Activated CD8-positive, alpha-beta memory T cell treated with anti-CD3 and anti-CD28 coated beads for 36 hours (primary cell): ENCODE measurements around the gene RAB33B. TPM values are rescaled to one million over a fixed set of nuclear protein-coding genes. Genes with fewer than 3 reads are reported as not detected.
"Not testable (repeated sequence)": the region's sequence is repeated elsewhere in the genome, so short reads cannot be mapped to it uniquely, and the experiment has no call there.

Source experiments
- CTCF ChIA-PET: fragments of 350-600 bp; sonication (Branson Sonifier 250); formaldehyde crosslinking; loops from one replicate; lab custom pipeline; 2021; ENCODE audit warnings: antibody characterized with exemption; lab: Charles Lee
- POLR2A ChIA-PET: fragments of 350-600 bp; sonication (Branson Sonifier 250); formaldehyde crosslinking; loops from one replicate; lab custom pipeline; 2021; ENCODE audit warnings: antibody characterized with exemption; lab: Charles Lee
- total RNA-seq, 2 experiments: library from RNA; stranded (reverse); gene quantifications; one replicate each; pipeline ENCODE4 v1.2.3, GENCODE V29; 2021

The RAB33B gene
- total RNA-seq: 1 to 10 TPM; 4.9 TPM

- CTCF ChIA-PET: no interaction called here
- POLR2A ChIA-PET: interaction anchor here (1.2 kb wide), 1 partner anchor 277 kb away, joined by 4 read pairs; the partner anchor contains the start of gene ELF2
Observed at GRCh38 chr4:139454111-139455045, at the start of gene RAB33B. RAB33B (plus strand) TSS chr4:139454121; CDS start chr4:139454196, 75 bp downstream.

GRCh38 chr4:139410312-139410711, 43.6 kb upstream of the RAB33B start:
- POLR2A ChIA-PET: no interaction called here
- CTCF ChIA-PET: no interaction called here

- CTCF ChIA-PET, POLR2A ChIA-PET: not testable (repeated sequence)
Observed at GRCh38 chr4:139414671-139415210, 39.2 kb upstream of the RAB33B start.

- POLR2A ChIA-PET: no interaction called here
- CTCF ChIA-PET: interaction anchor here (1.1 kb wide), 1 partner anchor 20 kb away, joined by 3 read pairs; no protein-coding TSS in a partner anchor
Observed at GRCh38 chr4:139416073-139416673, 37.7 kb upstream of the RAB33B start.

DNA sequence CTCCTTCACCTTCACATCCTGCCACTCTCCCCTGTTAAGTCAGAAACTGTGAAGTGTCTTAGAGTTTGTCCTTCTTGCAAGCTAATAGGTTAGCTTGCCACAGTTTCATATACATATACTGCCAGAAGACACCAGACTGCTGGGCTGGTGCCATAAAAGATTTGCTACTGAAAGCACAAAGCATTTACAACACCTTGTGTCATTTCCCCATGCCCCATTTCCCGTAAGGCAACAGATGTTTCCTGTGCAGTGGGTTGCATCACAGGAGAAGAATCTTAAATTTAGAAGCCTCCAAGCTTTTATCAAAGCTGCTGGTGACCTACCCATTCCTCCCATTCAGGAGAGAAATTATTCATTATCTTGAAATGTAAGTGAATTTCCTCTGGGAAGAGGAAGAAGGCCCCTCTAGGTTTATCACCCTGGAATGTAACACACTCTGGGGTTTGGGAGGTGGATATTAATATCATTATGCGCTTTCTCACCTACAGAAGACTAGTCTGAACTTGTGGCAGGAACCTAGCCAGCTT, 34.5 kb upstream of the RAB33B start:
- CTCF ChIA-PET: no interaction called here
- POLR2A ChIA-PET: no interaction called here

GRCh38 chr4:139420652-139421051, 33.3 kb upstream of the RAB33B start:
- CTCF ChIA-PET: no interaction called here
- POLR2A ChIA-PET: no interaction called here

GRCh38 chr4:139436122-139436521, 17.8 kb upstream of the RAB33B start:
- POLR2A ChIA-PET: no interaction called here
- CTCF ChIA-PET: interaction anchor here (0.5 to 1.2 kb wide), 3 partner anchors 9 to 20 kb away, joined by 3 to 4 read pairs (median 3); no protein-coding TSS in a partner anchor

DNA sequence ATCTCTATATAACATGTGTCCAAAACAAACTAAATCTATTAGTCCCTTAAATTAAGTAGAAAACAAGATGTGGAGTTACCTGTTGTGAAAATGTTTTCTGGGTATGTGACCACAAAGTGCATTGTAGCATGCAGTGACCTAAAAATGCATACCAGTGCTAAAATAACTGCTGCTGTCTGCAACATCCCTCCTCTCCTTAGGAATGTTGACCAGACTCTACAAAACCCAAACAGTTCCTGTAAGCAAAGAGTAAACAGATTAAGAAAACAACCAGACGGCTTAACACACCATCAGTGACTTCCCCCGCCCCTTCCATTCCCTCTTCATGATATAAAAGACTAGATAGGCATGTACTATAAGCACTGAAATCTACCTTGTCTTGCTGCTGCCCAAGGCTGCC, 15.8 kb upstream of the RAB33B start:
- CTCF ChIA-PET: no interaction called here

GRCh38 chr4:139441029-139441428, 12.9 kb upstream of the RAB33B start:
- CTCF ChIA-PET: interaction anchor here (0.9 kb wide), 1 partner anchor 10 kb away, joined by 3 read pairs; no protein-coding TSS in a partner anchor
- POLR2A ChIA-PET: no interaction called here

More for the DNA sequence above, 15.8 kb upstream of the RAB33B start:
- POLR2A ChIA-PET: no interaction called here

DNA sequence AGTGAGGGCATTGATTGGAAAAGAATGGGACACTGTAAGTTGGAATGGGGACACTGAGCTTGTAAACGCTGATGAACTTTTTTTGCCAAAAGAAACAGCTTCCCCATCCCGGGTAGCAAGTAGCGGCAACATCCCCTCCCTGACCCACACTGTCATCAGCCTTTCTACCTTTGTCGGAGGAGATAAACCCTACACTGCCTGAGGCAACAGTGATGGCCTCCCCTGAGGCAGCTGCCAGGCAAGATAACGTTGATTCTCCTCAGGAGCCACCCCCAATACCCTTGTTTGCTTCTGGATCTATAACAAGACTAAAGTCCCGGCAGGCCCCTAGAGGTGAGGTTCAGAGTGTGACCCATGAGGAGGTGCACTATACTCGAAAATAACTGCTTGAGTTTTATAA, 10.3 kb upstream of the RAB33B start:
- ChIA-PET POLR2A (no interaction called here), CTCF (no interaction called here)

GRCh38 chr4:139444881-139445280, 9.0 kb upstream of the RAB33B start:
- CTCF ChIA-PET, POLR2A ChIA-PET: not testable (repeated sequence)

- POLR2A ChIA-PET, CTCF ChIA-PET: not testable (repeated sequence)
Observed at GRCh38 chr4:139447078-139447477, 6.8 kb upstream of the RAB33B start.

GRCh38 chr4:139450586-139450985, 3.3 kb upstream of the RAB33B start:
- POLR2A ChIA-PET: no interaction called here
- CTCF ChIA-PET: no interaction called here

DNA sequence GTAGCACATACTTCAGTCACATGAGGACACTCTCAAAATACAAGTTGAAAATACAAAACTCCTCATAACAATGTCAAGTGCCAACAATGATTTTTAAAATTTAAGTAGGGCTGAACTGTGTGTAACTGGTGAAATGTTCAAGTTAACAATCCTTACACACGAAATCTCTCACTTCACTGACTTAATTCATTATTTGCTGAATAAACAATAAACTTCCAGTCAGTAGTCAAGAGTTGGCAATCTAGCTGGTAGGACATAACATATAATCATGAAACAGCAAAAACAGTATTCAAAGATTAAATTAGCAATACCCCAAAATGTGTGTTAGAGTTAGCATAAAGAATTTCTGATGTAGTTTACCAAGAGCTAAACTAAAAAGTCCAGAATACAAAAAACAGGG, 1.9 kb upstream of the RAB33B start:
- POLR2A ChIA-PET: interaction anchor here (1.3 kb wide), 1 partner anchor 151 kb away, joined by 4 read pairs; the partner anchor contains the start of gene NAA15
- CTCF ChIA-PET: interaction anchor here (1.3 kb wide), 1 partner anchor 11 kb away, joined by 3 read pairs; no protein-coding TSS in a partner anchor

- ChIA-PET POLR2A (interaction anchor here (0.9 to 1.3 kb wide), 3 partner anchors 152 to 438 kb away, joined by 3 to 4 read pairs (median 4); partner anchors contain the start of genes ELF2, NAA15 and NOCT), CTCF (interaction anchor here (0.6 to 1.2 kb wide), 4 partner anchors 87 to 283 kb away, joined by 3 read pairs; partner anchors contain the start of gene NAA15)
Observed at GRCh38 chr4:139453041-139453370, 915 bp upstream of the RAB33B start.

DNA sequence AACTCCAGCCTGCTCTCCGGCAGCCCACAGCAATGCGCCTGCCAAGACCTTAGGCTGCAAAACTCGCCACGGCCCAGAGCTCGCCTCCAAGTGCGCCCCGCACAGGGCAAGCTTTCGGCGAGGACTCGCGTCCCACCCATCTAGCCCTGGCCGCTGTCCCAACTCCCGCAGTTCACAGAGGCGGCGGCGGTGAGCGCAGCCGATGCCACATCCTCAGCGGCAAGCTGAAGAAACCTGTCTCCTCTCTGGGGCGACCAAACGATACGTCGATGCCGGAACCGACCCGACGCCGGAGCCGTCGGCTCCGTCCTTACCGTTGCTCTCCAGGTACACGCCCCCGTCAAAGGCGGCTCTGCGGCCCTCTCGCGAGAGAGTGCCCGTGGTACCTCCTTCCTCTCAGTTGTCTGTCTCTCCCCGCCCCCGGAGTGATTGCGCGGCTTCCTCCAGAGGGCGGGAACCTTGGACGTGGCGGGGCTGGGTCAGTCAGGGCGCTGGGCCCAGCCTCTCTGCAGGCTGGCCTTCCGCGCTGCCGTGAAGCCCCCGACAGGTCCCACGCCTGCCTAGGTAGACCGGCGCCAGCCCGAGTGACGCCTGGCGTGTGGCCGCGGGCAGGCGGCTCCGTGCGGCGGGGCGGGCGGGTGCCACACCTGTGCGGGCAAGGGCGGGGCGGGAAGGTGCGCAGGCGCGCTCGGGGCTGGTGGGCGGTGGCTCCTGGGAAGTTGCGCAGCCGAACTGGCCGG, 380 bp upstream of the RAB33B start:
- ChIA-PET POLR2A (interaction anchor here (0.9 to 1.3 kb wide), 3 partner anchors 152 to 438 kb away, joined by 3 to 4 read pairs (median 4); partner anchors contain the start of genes ELF2, NAA15 and NOCT), CTCF (interaction anchor here (0.6 to 1.2 kb wide), 4 partner anchors 86 to 283 kb away, joined by 3 read pairs; partner anchors contain the start of gene NAA15)

GRCh38 chr4:139455126-139455538, 1.2 kb downstream of the RAB33B start:
- POLR2A ChIA-PET: no interaction called here
- CTCF ChIA-PET: no interaction called here

GRCh38 chr4:139457318-139457717, 3.4 kb downstream of the RAB33B start:
- ChIA-PET POLR2A (interaction anchor here (0.5 kb wide), 1 partner anchor 57 kb away, joined by 5 read pairs; no protein-coding TSS in a partner anchor), CTCF (no interaction called here)

- CTCF ChIA-PET: no interaction called here
- POLR2A ChIA-PET: no interaction called here
Observed at GRCh38 chr4:139458543-139458942, 4.6 kb downstream of the RAB33B start.
